GM08714 (cell line): Measurements from ENCODE around the gene HCN3.

ENCODE experiments used
- H3K4me3 ChIP-seq: fragments of 200-500 bp; sonication (Bioruptor generic); 2 replicates; pipeline ENCODE4 v1.5.1; 2014; ENCODE audit warnings: mild to moderate bottlenecking, low read length, inconsistent platforms
- ZNF274 ChIP-seq: IDR thresholded peaks from 2 replicates; pipeline ENCODE4 v1.6.1; 2012; ENCODE audit warnings: mild to moderate bottlenecking, low read depth, low read length

The HCN3 gene

GRCh38 chr1:155261852-155262673 lies 15.2 kb upstream of the HCN3 start, which contains the start of gene SCAMP3:
Gene SCAMP3, minus strand, starts transcription at chr1:155262360. Its CDS starts 209 bp downstream, at chr1:155262151.
- peak within 1 kb of the TSS; percentile 82 for H3K4me3 ChIP-seq
- no peak for TF ChIP-seq ZNF274

- no peak for TF ChIP-seq ZNF274
- no peak overlapping the region for H3K4me3 ChIP-seq
These were observed 14.2 kb upstream of the HCN3 start for GRCh38 chr1:155263067-155263466.

- no peak for TF ChIP-seq ZNF274
- no peak overlapping the region for H3K4me3 ChIP-seq
These were observed 10.7 kb upstream of the HCN3 start for GRCh38 chr1:155266553-155266952.

GRCh38 chr1:155267373-155267772 lies 9.9 kb upstream of the HCN3 start:
- no peak for TF ChIP-seq ZNF274
- no peak overlapping the region for H3K4me3 ChIP-seq

- H3K4me3 ChIP-seq, result no peak overlapping the region
- no peak for TF ChIP-seq ZNF274
These were observed 8.6 kb upstream of the HCN3 start for GRCh38 chr1:155268630-155269029.

- H3K4me3 ChIP-seq, result no peak overlapping the region
- no peak for TF ChIP-seq ZNF274
These were observed 7.9 kb upstream of the HCN3 start for GRCh38 chr1:155269381-155269780.

- peak overlapping the region; percentile 98 for H3K4me3 ChIP-seq
- TF ChIP-seq ZNF274, result no peak
These were observed 4.6 kb upstream of the HCN3 start for GRCh38 chr1:155272466-155273342.

GRCh38 chr1:155273343-155274245 lies 3.7 kb upstream of the HCN3 start, which contains the start of gene CLK2:
Gene CLK2, minus strand, starts transcription at chr1:155273504. Its CDS starts 2,527 bp downstream, at chr1:155270977.
- H3K4me3 ChIP-seq, result peak within 1 kb of the TSS; percentile 98
- no peak for TF ChIP-seq ZNF274

- TF ChIP-seq ZNF274, result no peak
These were observed 832 bp downstream of the HCN3 start for GRCh38 chr1:155277902-155278688.

GRCh38 chr1:155278689-155279160 lies 1.5 kb downstream of the HCN3 start:
- H3K4me3 ChIP-seq, result no peak overlapping the region
- no peak for TF ChIP-seq ZNF274

More at GRCh38 chr1:155277902-155278688, 832 bp downstream of the HCN3 start:
- H3K4me3 ChIP-seq, result peak overlapping the region; percentile 72

- no peak for TF ChIP-seq ZNF274
- no peak overlapping the region for H3K4me3 ChIP-seq
These were observed 2.0 kb downstream of the HCN3 start for GRCh38 chr1:155279268-155279667.

GRCh38 chr1:155282488-155283091 lies 5.3 kb downstream of the HCN3 start:
- no peak for TF ChIP-seq ZNF274
- no peak overlapping the region for H3K4me3 ChIP-seq
